NCI-H82 treated with DMSO at 0.1 percent for 48 hours (cell line): ENCODE results near the gene LRRC42.
"Not testable (repeated sequence)": the region's sequence is repeated elsewhere in the genome, so short reads cannot be mapped to it uniquely, and the experiment has no call there.

ENCODE experiments used
- DNase-seq: peaks from one replicate; lab custom pipeline; 2025; ENCODE audit not compliant: unreplicated experiment; lab: John Stamatoyannopoulos, UW

LRRC42 gene

GRCh38 chr1:54003750-54004480 lies 57.8 kb downstream of the LRRC42 start:
- not testable (repeated sequence) for DNase-seq

- no peak for DNase-seq
Observed at GRCh38 chr1:54004481-54005049, 58.4 kb downstream of the LRRC42 start.

GRCh38 chr1:54006508-54006907 lies 60.4 kb downstream of the LRRC42 start:
- no peak for DNase-seq

- DNase-seq: no peak
Observed at GRCh38 chr1:54007613-54008012, 61.5 kb downstream of the LRRC42 start.

- DNase-seq: no peak
Observed at GRCh38 chr1:54008876-54009275, 62.7 kb downstream of the LRRC42 start.

GRCh38 chr1:54009406-54009805 lies 63.3 kb downstream of the LRRC42 start:
- no peak for DNase-seq

GRCh38 chr1:54010415-54011117 lies 64.4 kb downstream of the LRRC42 start:
- DNase-seq: no peak

GRCh38 chr1:54011316-54012007 lies 65.3 kb downstream of the LRRC42 start:
- no peak for DNase-seq

GRCh38 chr1:54012008-54012325 lies 65.8 kb downstream of the LRRC42 start:
- DNase-seq: no peak

GRCh38 chr1:54012863-54013262 lies 66.7 kb downstream of the LRRC42 start:
- DNase-seq: no peak

GRCh38 chr1:54013393-54014008 lies 67.4 kb downstream of the LRRC42 start:
- DNase-seq: no peak

GRCh38 chr1:54014009-54014629 lies 68.0 kb downstream of the LRRC42 start:
- DNase-seq: no peak

- no peak for DNase-seq
Observed at GRCh38 chr1:54016343-54017282, 70.5 kb downstream of the LRRC42 start.
